ENCODE measurements around the gene PIK3C2G. TPM values are rescaled to one million over a fixed set of nuclear protein-coding genes. Genes with fewer than 3 reads are reported as not detected.
"Not testable (repeated sequence)": the region's sequence is repeated elsewhere in the genome, so short reads cannot be mapped to it uniquely, and the experiment has no call there.

PIK3C2G gene
- total RNA-seq, 1 experiment from 2014 or later: not detected

- DNase-seq (ENCODE audit: low spot score): no peak
Measured at GRCh38 chr12:18652596-18652995, 391.3 kb downstream of the PIK3C2G start.

GRCh38 chr12:18653465-18653864, 392.1 kb downstream of the PIK3C2G start:
- in situ Hi-C loops (cut with HindIII; ENCODE audit: low sequenced_read_pairs): no loop called here

More at GRCh38 chr12:18652596-18652995, 391.3 kb downstream of the PIK3C2G start:
- in situ Hi-C loops (cut with HindIII; ENCODE audit: low sequenced_read_pairs): no loop called here

GRCh38 chr12:18655351-18655750, 394.0 kb downstream of the PIK3C2G start:
- in situ Hi-C loops (cut with HindIII; ENCODE audit: low sequenced_read_pairs): no loop called here
- DNase-seq (ENCODE audit: low spot score): no peak

More at GRCh38 chr12:18653465-18653864, 392.1 kb downstream of the PIK3C2G start:
- DNase-seq (ENCODE audit: low spot score): no peak

- in situ Hi-C loops (cut with HindIII; ENCODE audit: low sequenced_read_pairs): no loop called here
- DNase-seq (ENCODE audit: low spot score): no peak
Measured at GRCh38 chr12:18658179-18658578, 396.9 kb downstream of the PIK3C2G start.

GRCh38 chr12:18658829-18659228, 397.5 kb downstream of the PIK3C2G start:
- in situ Hi-C loops (cut with HindIII; ENCODE audit: low sequenced_read_pairs): no loop called here
- no peak for DNase-seq (ENCODE audit: low spot score)

- DNase-seq (ENCODE audit: low spot score): no peak
Measured at GRCh38 chr12:18676141-18676540, 414.8 kb downstream of the PIK3C2G start.

GRCh38 chr12:18676996-18677588, 415.8 kb downstream of the PIK3C2G start:
- in situ Hi-C loops (cut with HindIII; ENCODE audit: low sequenced_read_pairs): no loop called here
- no peak for DNase-seq (ENCODE audit: low spot score)

More at GRCh38 chr12:18676141-18676540, 414.8 kb downstream of the PIK3C2G start:
- in situ Hi-C loops (cut with HindIII; ENCODE audit: low sequenced_read_pairs): no loop called here

- in situ Hi-C loops (cut with HindIII; ENCODE audit: low sequenced_read_pairs): no loop called here
- DNase-seq (ENCODE audit: low spot score): no peak
Measured at GRCh38 chr12:18681818-18682217, 420.5 kb downstream of the PIK3C2G start.

- in situ Hi-C loops (cut with HindIII; ENCODE audit: low sequenced_read_pairs): no loop called here
- no peak for DNase-seq (ENCODE audit: low spot score)
Measured at GRCh38 chr12:18683327-18684013, 422.2 kb downstream of the PIK3C2G start.

GRCh38 chr12:18684430-18684829, 423.1 kb downstream of the PIK3C2G start:
- no peak for DNase-seq (ENCODE audit: low spot score)
- in situ Hi-C loops (cut with HindIII; ENCODE audit: low sequenced_read_pairs): no loop called here

- DNase-seq (ENCODE audit: low spot score): no peak
- in situ Hi-C loops (cut with HindIII; ENCODE audit: low sequenced_read_pairs): no loop called here
Measured at GRCh38 chr12:18689771-18690170, 428.5 kb downstream of the PIK3C2G start.

GRCh38 chr12:18690653-18691052, 429.3 kb downstream of the PIK3C2G start:
- no peak for DNase-seq (ENCODE audit: low spot score)
- in situ Hi-C loops (cut with HindIII; ENCODE audit: low sequenced_read_pairs): no loop called here

- in situ Hi-C loops (cut with HindIII; ENCODE audit: low sequenced_read_pairs); DNase-seq (ENCODE audit: low spot score): not testable (repeated sequence)
Measured at GRCh38 chr12:18693986-18694385, 432.7 kb downstream of the PIK3C2G start.

- no peak for DNase-seq (ENCODE audit: low spot score)
- in situ Hi-C loops (cut with HindIII; ENCODE audit: low sequenced_read_pairs): no loop called here
Measured at GRCh38 chr12:18696971-18697602, 435.8 kb downstream of the PIK3C2G start.

Other genes starting within 250 kb of the PIK3C2G start
- gene RERGL, start 171.3 kb upstream of the PIK3C2G start, total RNA-seq (2014; rRNA removed; shearing (Covaris generic)): not detected in 2 replicates